ENCODE measurements around the gene COL15A1.

Gene COL15A1

DNA sequence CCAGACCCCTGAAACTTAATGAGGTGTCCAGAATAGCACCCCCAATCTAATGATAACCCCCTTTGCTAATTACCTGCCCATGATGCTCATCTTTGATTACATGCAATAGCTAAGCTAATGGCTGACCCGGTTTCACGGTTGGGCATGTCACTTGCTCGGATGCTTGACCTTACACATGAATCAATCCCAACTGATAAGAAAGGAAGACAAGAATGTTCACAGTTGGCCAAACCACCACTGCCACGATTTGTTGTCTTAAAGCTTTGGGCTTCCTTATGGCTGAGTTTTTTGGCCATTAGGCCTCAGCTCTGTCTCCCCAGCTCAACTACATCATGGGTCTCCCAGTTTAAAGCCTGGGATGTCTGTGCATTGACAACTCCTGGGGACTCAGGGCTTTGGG lies 108.1 kb downstream of the COL15A1 start:
- DNase-seq (ENCODE audit: low read depth, low spot score): no peak
- no peak overlapping the region for H3K4me3 ChIP-seq (ENCODE audit: low read depth, low read length)
- in situ Hi-C loops (cut with HindIII; ENCODE audit: low sequenced_read_pairs): no loop called here
- TF ChIP-seq, protein P1, sequence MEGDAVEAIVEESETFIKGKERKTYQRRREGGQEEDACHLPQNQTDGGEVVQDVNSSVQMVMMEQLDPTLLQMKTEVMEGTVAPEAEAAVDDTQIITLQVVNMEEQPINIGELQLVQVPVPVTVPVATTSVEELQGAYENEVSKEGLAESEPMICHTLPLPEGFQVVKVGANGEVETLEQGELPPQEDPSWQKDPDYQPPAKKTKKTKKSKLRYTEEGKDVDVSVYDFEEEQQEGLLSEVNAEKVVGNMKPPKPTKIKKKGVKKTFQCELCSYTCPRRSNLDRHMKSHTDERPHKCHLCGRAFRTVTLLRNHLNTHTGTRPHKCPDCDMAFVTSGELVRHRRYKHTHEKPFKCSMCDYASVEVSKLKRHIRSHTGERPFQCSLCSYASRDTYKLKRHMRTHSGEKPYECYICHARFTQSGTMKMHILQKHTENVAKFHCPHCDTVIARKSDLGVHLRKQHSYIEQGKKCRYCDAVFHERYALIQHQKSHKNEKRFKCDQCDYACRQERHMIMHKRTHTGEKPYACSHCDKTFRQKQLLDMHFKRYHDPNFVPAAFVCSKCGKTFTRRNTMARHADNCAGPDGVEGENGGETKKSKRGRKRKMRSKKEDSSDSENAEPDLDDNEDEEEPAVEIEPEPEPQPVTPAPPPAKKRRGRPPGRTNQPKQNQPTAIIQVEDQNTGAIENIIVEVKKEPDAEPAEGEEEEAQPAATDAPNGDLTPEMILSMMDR (IDR thresholded peaks at IDR 0.05; ENCODE audit: low read depth, low read length): no peak

DNA sequence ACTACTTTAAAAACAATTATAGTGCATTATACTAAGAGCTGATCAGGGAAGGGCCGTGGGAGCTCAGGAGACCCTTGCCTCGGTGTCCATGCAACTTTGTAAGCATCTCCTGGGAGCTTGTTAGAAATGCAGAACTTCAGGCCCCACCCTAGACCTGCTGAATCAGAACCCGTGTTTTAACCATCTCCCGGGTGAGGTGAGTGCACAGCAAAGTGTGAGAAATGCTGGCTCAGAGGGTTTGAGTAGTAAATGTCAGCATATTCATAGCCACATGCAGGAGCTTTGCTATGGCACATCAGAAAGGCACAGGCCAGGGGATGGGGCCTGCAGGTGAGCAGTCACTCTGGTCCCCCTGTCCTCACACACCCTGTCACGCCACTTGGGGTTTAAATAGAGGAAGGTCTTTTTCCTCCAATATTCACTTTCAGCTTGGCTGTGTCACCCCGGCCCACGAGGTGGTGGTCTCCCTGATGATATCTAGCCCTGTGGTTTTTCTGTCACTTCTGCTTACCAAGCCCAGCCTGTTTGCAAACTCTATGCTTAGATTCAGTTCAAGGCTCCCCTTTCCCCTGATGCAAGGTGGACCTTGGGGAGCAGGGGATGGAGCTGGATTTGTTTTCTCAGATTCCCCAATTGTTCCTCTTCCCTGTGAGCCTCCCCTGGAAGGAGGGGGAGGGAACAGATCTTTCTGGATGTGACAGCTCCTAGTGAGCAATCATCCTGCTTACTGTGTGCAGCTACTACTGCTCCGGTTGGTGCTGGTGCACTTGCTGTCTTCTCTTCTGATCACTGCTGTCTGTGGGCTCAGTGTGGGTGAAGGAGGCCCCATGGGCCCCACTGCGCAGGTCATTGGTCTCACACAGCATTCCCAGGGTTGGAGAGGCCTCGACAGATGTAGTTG lies 109.4 kb downstream of the COL15A1 start:
- in situ Hi-C loops (cut with HindIII; ENCODE audit: low sequenced_read_pairs): no loop called here
- DNase-seq (ENCODE audit: low read depth, low spot score): no peak

DNA sequence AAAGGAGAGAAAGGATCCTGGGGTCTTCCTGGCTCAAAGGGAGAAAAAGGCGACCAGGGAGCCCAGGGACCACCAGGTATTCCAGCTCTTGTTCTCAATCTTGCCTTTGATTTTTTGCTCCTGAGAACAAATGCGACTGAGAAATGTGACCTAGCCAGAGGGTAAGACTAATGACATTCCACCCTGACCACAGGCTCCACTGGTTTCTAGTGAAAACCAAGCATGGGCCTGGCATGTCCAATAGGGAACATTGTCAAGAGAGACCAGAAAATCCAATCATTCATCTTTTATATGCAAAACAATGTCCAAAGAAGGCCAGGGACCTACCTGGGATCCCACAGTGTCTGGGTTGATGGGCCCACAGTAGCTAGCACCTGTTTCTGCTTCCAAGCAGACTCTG lies 110.9 kb downstream of the COL15A1 start:
- TF ChIP-seq, protein P1 (IDR thresholded peaks at IDR 0.05; ENCODE audit: low read depth, low read length): no peak
- DNase-seq (ENCODE audit: low read depth, low spot score): peak; percentile 48
- in situ Hi-C loops (cut with HindIII; ENCODE audit: low sequenced_read_pairs): no loop called here
- H3K4me3 ChIP-seq (ENCODE audit: low read depth, low read length): no peak overlapping the region

More for the DNA sequence above, 109.4 kb downstream of the COL15A1 start:
- H3K4me3 ChIP-seq (ENCODE audit: low read depth, low read length): no peak overlapping the region
- TF ChIP-seq, protein P1 (IDR thresholded peaks at IDR 0.05; ENCODE audit: low read depth, low read length): no peak

DNA sequence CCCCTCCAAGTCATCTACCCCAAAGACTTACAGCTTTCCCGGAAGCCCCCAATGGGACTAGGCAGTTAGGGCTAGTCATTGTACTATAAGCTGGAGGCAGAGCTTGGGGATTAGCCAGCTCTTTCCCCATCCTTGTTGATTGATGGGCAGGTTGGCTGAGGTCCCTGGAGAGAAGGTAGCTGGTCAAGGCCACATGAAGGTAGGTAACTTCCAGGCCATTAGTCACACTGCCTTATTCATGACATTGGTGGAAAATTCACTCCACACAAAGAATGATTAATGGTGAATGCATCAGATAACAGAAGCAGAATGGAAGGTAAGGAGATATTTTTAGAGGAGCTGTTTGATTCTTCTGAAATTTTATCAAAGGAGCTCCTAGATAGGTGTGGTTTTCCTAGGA lies 111.7 kb downstream of the COL15A1 start:
- TF ChIP-seq, protein P1 (IDR thresholded peaks at IDR 0.05; ENCODE audit: low read depth, low read length): no peak
- no peak overlapping the region for H3K4me3 ChIP-seq (ENCODE audit: low read depth, low read length)
- in situ Hi-C loops (cut with HindIII; ENCODE audit: low sequenced_read_pairs): no loop called here
- no peak for DNase-seq (ENCODE audit: low read depth, low spot score)

DNA sequence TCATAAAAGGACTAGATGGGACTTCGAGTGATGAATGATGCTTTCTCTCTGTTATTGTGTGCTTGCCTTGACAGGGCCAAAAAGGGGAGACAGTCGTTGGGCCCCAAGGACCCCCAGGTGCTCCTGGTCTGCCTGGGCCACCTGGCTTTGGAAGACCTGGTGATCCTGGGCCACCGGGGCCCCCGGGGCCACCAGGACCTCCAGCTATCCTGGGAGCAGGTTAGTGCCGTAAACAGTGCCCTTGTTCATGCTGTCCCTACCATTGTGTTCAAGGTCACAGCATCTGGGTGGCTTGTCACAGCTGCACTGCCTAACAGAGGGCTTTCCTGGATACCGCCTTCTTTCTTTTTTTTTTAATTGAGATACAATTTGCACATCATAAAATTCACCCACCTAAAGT lies 112.5 kb downstream of the COL15A1 start:
- no peak for DNase-seq (ENCODE audit: low read depth, low spot score)
- TF ChIP-seq, protein P1 (IDR thresholded peaks at IDR 0.05; ENCODE audit: low read depth, low read length): no peak
- in situ Hi-C loops (cut with HindIII; ENCODE audit: low sequenced_read_pairs): no loop called here
- H3K4me3 ChIP-seq (ENCODE audit: low read depth, low read length): no peak overlapping the region

DNA sequence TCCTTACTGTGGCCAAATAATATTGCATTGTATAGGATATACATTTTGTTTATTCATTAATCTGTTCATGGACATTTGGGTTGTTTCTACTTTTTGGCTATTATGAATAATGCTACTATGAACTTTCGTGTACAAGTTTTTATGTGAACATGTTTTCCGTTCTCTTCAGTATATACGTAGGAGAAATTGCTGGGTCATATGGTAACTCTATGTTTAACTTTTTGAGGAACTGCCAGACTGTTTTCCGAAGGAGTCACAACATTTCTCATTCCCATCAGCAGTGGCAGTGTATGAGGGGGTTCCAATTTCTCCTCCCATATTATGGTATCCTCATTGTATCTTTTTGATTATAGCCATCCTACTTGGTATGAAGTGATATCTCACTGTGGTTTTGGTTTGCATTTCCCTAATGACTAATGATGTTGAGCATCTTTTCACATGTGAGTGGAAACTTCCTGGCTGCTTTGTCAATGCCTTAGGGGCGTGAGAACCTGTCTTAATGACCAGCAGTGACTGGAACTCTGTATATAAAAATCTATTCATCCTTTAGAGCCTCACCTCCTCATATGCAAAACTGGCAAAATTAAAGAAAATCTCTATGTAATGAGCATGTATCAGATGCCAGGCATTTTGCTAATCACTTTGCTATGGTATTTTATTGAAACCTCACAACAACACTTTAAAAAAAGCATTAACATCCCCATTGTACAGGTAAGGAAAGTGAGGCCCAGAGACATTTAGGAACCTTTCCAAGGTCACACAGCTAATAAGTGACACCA lies 113.4 kb downstream of the COL15A1 start:
- TF ChIP-seq, protein P1 (IDR thresholded peaks at IDR 0.05; ENCODE audit: low read depth, low read length): no peak
- in situ Hi-C loops (cut with HindIII; ENCODE audit: low sequenced_read_pairs): no loop called here
- peak; percentile 73 for DNase-seq (ENCODE audit: low read depth, low spot score)
- no peak overlapping the region for H3K4me3 ChIP-seq (ENCODE audit: low read depth, low read length)
